ENCODE data around the gene SSR4. TPM values are rescaled to one million over a fixed set of nuclear protein-coding genes. Genes with fewer than 3 reads are reported as not detected.

The SSR4 gene
- total RNA-seq, 1 experiment from 2014 or later: 182 TPM

DNA sequence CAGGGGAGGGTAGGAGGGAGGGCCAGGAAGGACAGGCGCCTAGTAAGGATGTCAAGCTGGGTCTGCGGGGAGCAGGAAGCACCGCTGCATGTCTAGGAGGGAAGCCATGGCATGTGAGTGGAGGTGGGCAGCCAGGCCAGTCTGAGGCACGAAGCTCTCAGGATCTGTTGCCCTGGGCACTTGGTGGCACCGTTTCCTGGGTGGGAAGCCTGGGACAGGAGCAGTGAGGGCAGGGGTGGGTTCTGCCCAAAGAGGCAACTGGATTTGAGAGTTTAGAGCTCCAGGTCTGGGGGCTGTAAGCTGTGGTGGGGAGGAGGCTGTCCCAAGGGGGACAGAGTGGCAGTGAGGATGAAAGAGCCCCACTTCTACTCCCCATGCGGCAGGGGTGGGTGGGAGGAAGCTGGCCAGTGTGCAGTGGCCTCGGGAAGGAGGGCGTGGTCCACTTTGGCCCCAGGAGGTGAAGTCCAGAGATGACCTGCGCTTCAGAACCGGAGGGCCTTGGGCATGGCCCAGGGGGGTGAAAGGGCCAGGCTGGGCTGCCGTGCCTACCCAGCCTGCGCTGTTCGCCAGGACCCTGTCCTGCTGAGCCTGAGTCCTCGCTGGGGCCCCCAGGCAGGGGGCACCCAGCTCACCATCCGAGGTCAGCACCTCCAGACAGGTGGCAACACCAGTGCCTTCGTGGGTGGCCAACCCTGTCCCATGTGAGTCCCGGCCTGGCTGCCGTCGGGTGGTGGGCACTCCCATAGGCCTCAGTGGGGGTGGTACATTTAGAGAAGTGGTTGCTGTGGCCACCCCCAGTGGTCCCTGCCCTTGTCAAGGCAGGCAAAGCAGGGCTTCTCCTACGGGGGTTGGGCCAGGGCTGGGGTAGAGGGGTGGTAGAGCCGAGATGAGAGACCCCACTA lies 21.9 kb upstream of the SSR4 start:
- Histone ChIP-seq H3K27ac (ENCODE audit: low read depth, low read length) (no peak overlapping the region), H3K4me1 (ENCODE audit: control insufficient read depth in 1 of 2, insufficient read depth in 2 of 2, low read length in 2 of 2) (peaks cover 0 to 6% of the 10 kb centered on the region in 2 experiments; a peak in 1 of 4 replicates), H3K36me3 (ENCODE audit: control insufficient read depth in 1 of 2, insufficient read depth in 2 of 2, low read length in 2 of 2) (no peaks in the 10 kb centered on the region), H3K4me2 (ENCODE audit: low read length) (no peak overlapping the region), H4K20me1 (ENCODE audit: insufficient read depth) (no peaks in the 10 kb centered on the region), H3K27me3 (ENCODE audit: insufficient read depth, low read length) (no peaks in the 10 kb centered on the region), H2AFZ (ENCODE audit: low read depth, low read length, poor library complexity, severe bottlenecking) (no peak overlapping the region), H3K9me2 (ENCODE audit: insufficient read depth) (no peaks in the 10 kb centered on the region), H3K79me2 (ENCODE audit: insufficient read depth, low read length) (no peaks in the 10 kb centered on the region), H3K4me3 (replicated peaks in 1 of 2; ENCODE audit: low read depth in 1 of 2, low read length in 2 of 2) (no peak overlapping the region), H3K9ac (ENCODE audit: low read length) (no peak overlapping the region), H3K9me3 (ENCODE audit: control insufficient read depth in 1 of 2, insufficient read depth in 1 of 2, low read depth in 1 of 2, low read length in 2 of 2) (no peaks in the 10 kb centered on the region)
- BruUV-seq (replicated peaks): no TSS peak
- ChIA-PET POLR2A (no interaction called here), CTCF (no interaction called here), RAD21 (ENCODE audit: low non-redundant PET in 1 of 2, low total read pairs in 2 of 2, uncharacterized antibody in 2 of 2, unreplicated experiment in 2 of 2) (no interaction called here)
- no peak for TF ChIP-seq FOSL1 (IDR thresholded peaks at IDR 0.05; ENCODE audit: low read depth)
- no peak for TF ChIP-seq EZH2phosphoT487 (IDR thresholded peaks at IDR 0.05; ENCODE audit: borderline replicate concordance)
- DNase-seq (ENCODE audit: low read depth, low spot score) (no peak), ATAC-seq (no peak)
- intact Hi-C loops (cut with micrococcal nuclease): no loop called here

GRCh38 chrX:153773218-153773611 lies 21.3 kb upstream of the SSR4 start:
- TF ChIP-seq, protein P1, sequence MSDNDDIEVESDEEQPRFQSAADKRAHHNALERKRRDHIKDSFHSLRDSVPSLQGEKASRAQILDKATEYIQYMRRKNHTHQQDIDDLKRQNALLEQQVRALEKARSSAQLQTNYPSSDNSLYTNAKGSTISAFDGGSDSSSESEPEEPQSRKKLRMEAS (IDR thresholded peaks at IDR 0.05): no peak
- TF ChIP-seq ELF1 (IDR thresholded peaks at IDR 0.05; ENCODE audit: borderline replicate concordance, low read depth): no peak
- no peak for TF ChIP-seq CEBPB (IDR thresholded peaks at IDR 0.05; ENCODE audit: low read depth)
- TF ChIP-seq ZNF274 (IDR thresholded peaks at IDR 0.05; ENCODE audit: low read depth, low read length): no peak
- TF ChIP-seq EZH2 (IDR thresholded peaks at IDR 0.05): no peak
- TF ChIP-seq, protein P2, sequence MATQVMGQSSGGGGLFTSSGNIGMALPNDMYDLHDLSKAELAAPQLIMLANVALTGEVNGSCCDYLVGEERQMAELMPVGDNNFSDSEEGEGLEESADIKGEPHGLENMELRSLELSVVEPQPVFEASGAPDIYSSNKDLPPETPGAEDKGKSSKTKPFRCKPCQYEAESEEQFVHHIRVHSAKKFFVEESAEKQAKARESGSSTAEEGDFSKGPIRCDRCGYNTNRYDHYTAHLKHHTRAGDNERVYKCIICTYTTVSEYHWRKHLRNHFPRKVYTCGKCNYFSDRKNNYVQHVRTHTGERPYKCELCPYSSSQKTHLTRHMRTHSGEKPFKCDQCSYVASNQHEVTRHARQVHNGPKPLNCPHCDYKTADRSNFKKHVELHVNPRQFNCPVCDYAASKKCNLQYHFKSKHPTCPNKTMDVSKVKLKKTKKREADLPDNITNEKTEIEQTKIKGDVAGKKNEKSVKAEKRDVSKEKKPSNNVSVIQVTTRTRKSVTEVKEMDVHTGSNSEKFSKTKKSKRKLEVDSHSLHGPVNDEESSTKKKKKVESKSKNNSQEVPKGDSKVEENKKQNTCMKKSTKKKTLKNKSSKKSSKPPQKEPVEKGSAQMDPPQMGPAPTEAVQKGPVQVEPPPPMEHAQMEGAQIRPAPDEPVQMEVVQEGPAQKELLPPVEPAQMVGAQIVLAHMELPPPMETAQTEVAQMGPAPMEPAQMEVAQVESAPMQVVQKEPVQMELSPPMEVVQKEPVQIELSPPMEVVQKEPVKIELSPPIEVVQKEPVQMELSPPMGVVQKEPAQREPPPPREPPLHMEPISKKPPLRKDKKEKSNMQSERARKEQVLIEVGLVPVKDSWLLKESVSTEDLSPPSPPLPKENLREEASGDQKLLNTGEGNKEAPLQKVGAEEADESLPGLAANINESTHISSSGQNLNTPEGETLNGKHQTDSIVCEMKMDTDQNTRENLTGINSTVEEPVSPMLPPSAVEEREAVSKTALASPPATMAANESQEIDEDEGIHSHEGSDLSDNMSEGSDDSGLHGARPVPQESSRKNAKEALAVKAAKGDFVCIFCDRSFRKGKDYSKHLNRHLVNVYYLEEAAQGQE (IDR thresholded peaks at IDR 0.05; ENCODE audit: low read depth): no peak
- TF ChIP-seq RAD21 (IDR thresholded peaks at IDR 0.05; ENCODE audit: low read depth): no peak
- no peak for TF ChIP-seq ZFX (IDR thresholded peaks at IDR 0.05)
- TF ChIP-seq FOSL1 (IDR thresholded peaks at IDR 0.05; ENCODE audit: low read depth): no peak
- TF ChIP-seq POLR2AphosphoS5 (IDR thresholded peaks at IDR 0.05; ENCODE audit: low read depth, low read length): no peak
- no peak for TF ChIP-seq CBX3 (IDR thresholded peaks at IDR 0.05; ENCODE audit: low read depth)
- TF ChIP-seq TCF7L2 (IDR thresholded peaks at IDR 0.05; ENCODE audit: borderline replicate concordance, extremely low read depth, insufficient read depth, insufficient read length): no peak
- POLR2A ChIA-PET: no interaction called here
- H3K27me3 ChIP-seq (ENCODE audit: insufficient read depth, low read length): no peaks in the 10 kb centered on the region
- no peaks in the 10 kb centered on the region for H3K9me2 ChIP-seq (ENCODE audit: insufficient read depth)
- ATAC-seq (no peak), DNase-seq (ENCODE audit: low read depth, low spot score) (no peak)
- no TSS peak for BruUV-seq (replicated peaks)
- H3K79me2 ChIP-seq (ENCODE audit: insufficient read depth, low read length): no peaks in the 10 kb centered on the region
- H3K4me2 ChIP-seq (ENCODE audit: low read length): no peak overlapping the region
- H3K9me3 ChIP-seq (ENCODE audit: control insufficient read depth in 1 of 2, insufficient read depth in 1 of 2, low read depth in 1 of 2, low read length in 2 of 2): no peaks in the 10 kb centered on the region
- no peak overlapping the region for H3K4me3 ChIP-seq (replicated peaks in 1 of 2; ENCODE audit: low read depth in 1 of 2, low read length in 2 of 2)
- no peaks in the 10 kb centered on the region for H4K20me1 ChIP-seq (ENCODE audit: insufficient read depth)
- H3K27ac ChIP-seq (ENCODE audit: low read depth, low read length): no peak overlapping the region
- RAD21 ChIA-PET (ENCODE audit: low non-redundant PET in 1 of 2, low total read pairs in 2 of 2, uncharacterized antibody in 2 of 2, unreplicated experiment in 2 of 2): no interaction called here
- intact Hi-C loops (cut with micrococcal nuclease): no loop called here
- no peaks in the 10 kb centered on the region for H3K36me3 ChIP-seq (ENCODE audit: control insufficient read depth in 1 of 2, insufficient read depth in 2 of 2, low read length in 2 of 2)
- no peak overlapping the region for H3K9ac ChIP-seq (ENCODE audit: low read length)
- peaks cover 0 to 6% of the 10 kb centered on the region in 2 experiments; a peak in 1 of 4 replicates for H3K4me1 ChIP-seq (ENCODE audit: control insufficient read depth in 1 of 2, insufficient read depth in 2 of 2, low read length in 2 of 2)
- H2AFZ ChIP-seq (ENCODE audit: low read depth, low read length, poor library complexity, severe bottlenecking): no peak overlapping the region
- CTCF ChIA-PET: no interaction called here

Measured in HCT116 (cell line).